Neural crest cell (in vitro differentiated cells): ENCODE results near the gene DDIT4L. TPM values are rescaled to one million over a fixed set of nuclear protein-coding genes. Genes with fewer than 3 reads are reported as not detected.
"Not testable (repeated sequence)": the region's sequence is repeated elsewhere in the genome, so short reads cannot be mapped to it uniquely, and the experiment has no call there.

Experiments used
- DNase-seq: peaks from one replicate; pipeline ENCODE4 v3.0.0; 2021; ENCODE audit warnings: low read depth, mixed read lengths, low spot score
- H3K27ac Mint-ChIP-seq: one replicate; pipeline ENCODE4 v1.8.0; 2021; ENCODE audit warnings: mild to moderate bottlenecking, mixed read lengths; ENCODE audit not compliant: unreplicated experiment
- H3K27me3 Mint-ChIP-seq: 2 replicates; pipeline ENCODE4 v1.8.0; 2021; ENCODE audit warnings: low read depth, mild to moderate bottlenecking, mixed read lengths
- H3K36me3 Mint-ChIP-seq: 2 replicates; pipeline ENCODE4 v1.8.0; 2021; ENCODE audit warnings: low read depth, mild to moderate bottlenecking, mixed read lengths
- H3K4me1 Mint-ChIP-seq: 2 replicates; pipeline ENCODE4 v1.8.0; 2021; ENCODE audit warnings: mixed read lengths
- H3K4me3 Mint-ChIP-seq: one replicate; pipeline ENCODE4 v1.8.0; 2021; ENCODE audit warnings: mild to moderate bottlenecking, mixed read lengths
- H3K9me3 Mint-ChIP-seq: 2 replicates; pipeline ENCODE4 v1.8.0; 2021; ENCODE audit warnings: mixed read lengths
- CTCF ChIP-seq: fragments of 200-600 bp; sonication (generic); conservative IDR thresholded peaks from 2 replicates; pipeline ENCODE4 v1.5.0; 2021; ENCODE audit warnings: antibody characterized with exemption, mild to moderate bottlenecking
- total RNA-seq: library from RNA; stranded (reverse); gene quantifications from 2 replicates; pipeline ENCODE4 v1.2.1, GENCODE V29; 2021

Gene DDIT4L
- total RNA-seq, 1 donor from 2014 or later: 0.14 TPM

- H3K4me3 Mint-ChIP-seq: no peak overlapping the region
- H3K27ac Mint-ChIP-seq: no peak overlapping the region
- no peaks in the 10 kb centered on the region for H3K4me1 Mint-ChIP-seq
- no peaks in the 10 kb centered on the region for H3K9me3 Mint-ChIP-seq
- no peak for TF ChIP-seq CTCF
- no peaks in the 10 kb centered on the region for H3K36me3 Mint-ChIP-seq
- no peaks in the 10 kb centered on the region for H3K27me3 Mint-ChIP-seq
- DNase-seq: no peak
Measured at GRCh38 chr4:100208459-100208858, 18.2 kb upstream of the DDIT4L start.

GRCh38 chr4:100206850-100207249 is 16.6 kb upstream of the DDIT4L start:
- H3K4me1 Mint-ChIP-seq: no peaks in the 10 kb centered on the region
- H3K36me3 Mint-ChIP-seq: no peaks in the 10 kb centered on the region
- TF ChIP-seq CTCF: no peak
- H3K9me3 Mint-ChIP-seq: no peaks in the 10 kb centered on the region
- H3K27me3 Mint-ChIP-seq: no peaks in the 10 kb centered on the region
- no peak overlapping the region for H3K4me3 Mint-ChIP-seq
- H3K27ac Mint-ChIP-seq: no peak overlapping the region
- DNase-seq: no peak

GRCh38 chr4:100198061-100198460 is 7.8 kb upstream of the DDIT4L start:
- H3K4me3 Mint-ChIP-seq: no peak overlapping the region
- H3K36me3 Mint-ChIP-seq: no peaks in the 10 kb centered on the region
- H3K27ac Mint-ChIP-seq: no peak overlapping the region
- no peaks in the 10 kb centered on the region for H3K4me1 Mint-ChIP-seq
- H3K27me3 Mint-ChIP-seq: no peaks in the 10 kb centered on the region
- H3K9me3 Mint-ChIP-seq: no peaks in the 10 kb centered on the region
- no peak for DNase-seq
- no peak for TF ChIP-seq CTCF

- not testable (repeated sequence) for H3K4me1 Mint-ChIP-seq, DNase-seq, H3K36me3 Mint-ChIP-seq, H3K27me3 Mint-ChIP-seq, H3K9me3 Mint-ChIP-seq, H3K27ac Mint-ChIP-seq, H3K4me3 Mint-ChIP-seq
Measured at GRCh38 chr4:100196388-100197071, 6.3 kb upstream of the DDIT4L start.

- TF ChIP-seq CTCF: no peak
- Mint-ChIP-seq H3K27me3 (peaks cover 56% of the 10 kb centered on the region), H3K27ac (peak overlapping the region; percentile 31), H3K9me3 (no peaks in the 10 kb centered on the region), H3K4me3 (peak overlapping the region; percentile 90), H3K4me1 (peaks cover 14% of the 10 kb centered on the region), H3K36me3 (no peaks in the 10 kb centered on the region)
- peak; percentile 8 for DNase-seq
Measured at GRCh38 chr4:100190643-100191600, 654 bp upstream of the DDIT4L start.

GRCh38 chr4:100188829-100189228 is 1.4 kb downstream of the DDIT4L start:
- H3K36me3 Mint-ChIP-seq: no peaks in the 10 kb centered on the region
- no peak overlapping the region for H3K27ac Mint-ChIP-seq
- peak overlapping the region; percentile 87 for H3K4me3 Mint-ChIP-seq
- DNase-seq: no peak
- TF ChIP-seq CTCF: no peak
- H3K27me3 Mint-ChIP-seq: peaks cover 60% of the 10 kb centered on the region
- H3K9me3 Mint-ChIP-seq: no peaks in the 10 kb centered on the region
- peaks cover 14% of the 10 kb centered on the region for H3K4me1 Mint-ChIP-seq
